CD4-positive, CD25-positive, alpha-beta regulatory T cell (primary cell): ENCODE measurements around the gene EXOSC10. TPM values are rescaled to one million over a fixed set of nuclear protein-coding genes. Genes with fewer than 3 reads are reported as not detected.
"Not testable (repeated sequence)": the region's sequence is repeated elsewhere in the genome, so short reads cannot be mapped to it uniquely, and the experiment has no call there.

ENCODE experiments used
- ATAC-seq, 2 donors: fragments of 150-1000 bp; cut with Tn5 transposase; one replicate each; pipeline ENCODE4 v1.10.0; 2021; ENCODE audit warnings: low read depth in 2 of 2, moderate number of reproducible peaks in 2 of 2, moderate library complexity in 1 of 2
- DNase-seq, 3 donors: peaks; one replicate each; pipeline versions ENCODE4 v3.0.0 to v3.0.0-alpha.2; 2012 to 2022; ENCODE audit warnings: mixed read lengths in 1 of 3
- H3K27ac ChIP-seq: one replicate; pipeline ENCODE4 v1.7.0; 2013; ENCODE audit warnings: mild to moderate bottlenecking, low read length; ENCODE audit not compliant: insufficient read depth, poor library complexity, severe bottlenecking
- H3K27me3 ChIP-seq: one replicate; pipeline ENCODE4 v1.7.0; 2013; ENCODE audit warnings: low read length; ENCODE audit not compliant: control insufficient read depth, insufficient read depth
- H3K36me3 ChIP-seq: one replicate; pipeline ENCODE4 v1.7.0; 2013; ENCODE audit warnings: mild to moderate bottlenecking, low read length, moderate library complexity; ENCODE audit not compliant: control insufficient read depth, insufficient read depth
- H3K4me1 ChIP-seq: 2 replicates; pipeline ENCODE4 v1.7.0; 2013; ENCODE audit warnings: mild to moderate bottlenecking, low read length; ENCODE audit not compliant: insufficient read depth, control insufficient read depth, poor library complexity, severe bottlenecking
- H3K4me3 ChIP-seq: one replicate; pipeline ENCODE4 v1.7.0; 2013; ENCODE audit warnings: low read depth, mild to moderate bottlenecking, low read length, moderate library complexity
- H3K9me3 ChIP-seq, 2 experiments: 1 replicate in 1 of 2; 2 replicates in 1 of 2; pipeline ENCODE4 v1.7.0; 2013; ENCODE audit warnings: low read length in 2 of 2, mild to moderate bottlenecking in 1 of 2, moderate library complexity in 1 of 2; ENCODE audit not compliant: control insufficient read depth in 2 of 2
- H3K27ac Mint-ChIP-seq, 3 donors: one replicate each; pipeline ENCODE4 v1.8.0; 2020 to 2022; ENCODE audit warnings: mild to moderate bottlenecking in 3 of 3, mixed read lengths in 3 of 3, moderate library complexity in 2 of 3
- H3K27me3 Mint-ChIP-seq: one replicate; pipeline ENCODE4 v1.8.0; 2022; ENCODE audit warnings: mild to moderate bottlenecking, mixed read lengths
- H3K36me3 Mint-ChIP-seq: one replicate; pipeline ENCODE4 v1.8.0; 2020; ENCODE audit warnings: mixed read lengths
- H3K4me1 Mint-ChIP-seq, 4 donors: one replicate each; pipeline ENCODE4 v1.8.0; 2020 to 2022; ENCODE audit warnings: mixed read lengths in 4 of 4, mild to moderate bottlenecking in 1 of 4
- H3K4me3 Mint-ChIP-seq, 4 donors: one replicate each; pipeline ENCODE4 v1.8.0; 2020 to 2022; ENCODE audit warnings: mild to moderate bottlenecking in 4 of 4, mixed read lengths in 4 of 4, moderate library complexity in 3 of 4
- H3K9me3 Mint-ChIP-seq, 7 donors: one replicate each; pipeline ENCODE4 v1.8.0; 2020 to 2022; ENCODE audit warnings: mixed read lengths in 7 of 7, mild to moderate bottlenecking in 3 of 7, moderate library complexity in 2 of 7
- polyA plus RNA-seq, 4 donors: library from polyadenylated mRNA; unstranded; fragments of 300-500 nt; fragmentation: Illumina TruSeq; gene quantifications; one replicate each; pipeline ENCODE4 v1.2.3, GENCODE V29; 2021
- total RNA-seq: library from RNA; stranded (reverse); gene quantifications from one replicate; pipeline ENCODE4 v1.2.3, GENCODE V29; 2022

EXOSC10 gene
- total and polyA plus RNA-seq, 5 donors from 2014 or later, result 37.0 to 81.7 (median 40.7) TPM

DNA sequence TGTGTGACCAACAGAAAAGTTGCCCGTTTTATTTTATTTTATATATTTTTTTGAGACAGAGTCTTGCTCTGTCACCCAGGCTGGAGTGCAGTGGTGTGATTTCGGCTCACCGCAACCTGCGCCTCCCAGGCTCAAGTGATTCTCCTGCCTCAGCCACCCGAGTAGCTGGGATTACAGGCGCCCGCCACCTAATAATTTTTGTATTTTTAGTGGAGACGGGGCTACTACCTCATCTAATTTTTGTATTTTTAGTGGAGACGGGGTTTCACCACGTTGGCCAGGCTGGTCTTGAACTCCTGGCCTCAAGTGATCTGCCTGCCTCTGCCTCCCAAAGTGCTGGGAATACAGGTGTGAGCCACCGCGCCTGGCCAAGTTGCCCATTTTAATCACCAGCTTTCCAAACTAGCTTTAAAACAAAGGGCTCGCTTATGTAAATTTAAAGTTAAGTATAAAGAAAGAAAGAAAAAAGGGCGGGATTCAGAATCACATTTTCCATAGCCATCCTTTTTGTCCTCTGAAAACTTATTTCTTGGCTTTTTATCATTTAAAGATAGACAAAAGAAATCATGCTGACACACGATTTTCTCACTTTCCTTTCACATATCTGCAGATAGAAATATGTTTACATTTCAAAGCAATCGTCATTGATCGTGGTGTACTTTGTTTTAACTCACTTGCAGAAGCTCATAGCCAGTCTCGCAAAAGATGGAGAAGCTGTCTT, 62.5 kb downstream of the EXOSC10 start:
- H3K4me1 ChIP-seq, H3K9me3 Mint-ChIP-seq, H3K36me3 Mint-ChIP-seq, ATAC-seq, H3K27me3 ChIP-seq, H3K4me3 Mint-ChIP-seq, H3K4me1 Mint-ChIP-seq, H3K4me3 ChIP-seq, H3K27ac ChIP-seq, DNase-seq, H3K27me3 Mint-ChIP-seq, H3K36me3 ChIP-seq, H3K9me3 ChIP-seq, H3K27ac Mint-ChIP-seq: not testable (repeated sequence)

DNA sequence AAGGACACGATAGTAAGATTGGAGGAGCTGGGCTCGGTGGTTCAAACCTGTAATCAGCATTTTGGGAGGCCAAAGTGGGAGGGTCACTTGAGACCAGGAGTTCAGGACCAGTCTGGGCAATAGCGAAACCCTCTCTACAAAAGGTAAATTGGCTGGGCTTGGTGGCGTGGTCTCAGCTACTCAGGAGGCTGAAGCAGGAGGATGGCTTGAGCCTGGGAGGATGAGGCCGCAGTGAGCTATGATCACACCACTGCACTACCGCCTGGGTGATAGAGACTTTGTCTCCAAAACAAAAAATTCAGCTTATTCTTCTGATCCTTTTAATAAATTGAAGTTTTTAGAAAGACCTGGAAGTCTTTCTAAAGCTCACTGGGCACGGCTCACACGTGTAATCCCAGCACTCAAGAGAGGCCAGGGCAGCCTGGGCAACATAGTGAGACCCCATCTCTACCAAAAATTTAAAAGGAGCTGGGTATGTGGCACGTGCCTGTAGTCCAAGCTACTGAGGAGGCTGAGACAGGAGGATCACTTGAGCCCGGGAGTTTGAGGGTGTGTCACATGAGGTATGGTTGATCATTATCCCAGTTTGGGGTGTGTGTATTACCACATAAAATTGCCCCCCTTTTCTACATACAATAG, 67.9 kb downstream of the EXOSC10 start:
- ATAC-seq (no peak), DNase-seq (no peak)
- Histone ChIP-seq H3K4me1 (no peaks in the 10 kb centered on the region), H3K4me3 (no peak overlapping the region), H3K27me3 (no peaks in the 10 kb centered on the region), H3K36me3 (peaks cover 14% of the 10 kb centered on the region), H3K9me3 (no peaks in the 10 kb centered on the region), H3K27ac (no peak overlapping the region)
- Mint-ChIP-seq H3K9me3 (no peaks in the 10 kb centered on the region), H3K36me3 (peaks cover 8% of the 10 kb centered on the region), H3K4me1 (peaks cover 0 to 7% (median 1%) of the 10 kb centered on the region in 4 donors), H3K27me3 (no peaks in the 10 kb centered on the region), H3K27ac (no peak overlapping the region), H3K4me3 (no peak overlapping the region)

DNA sequence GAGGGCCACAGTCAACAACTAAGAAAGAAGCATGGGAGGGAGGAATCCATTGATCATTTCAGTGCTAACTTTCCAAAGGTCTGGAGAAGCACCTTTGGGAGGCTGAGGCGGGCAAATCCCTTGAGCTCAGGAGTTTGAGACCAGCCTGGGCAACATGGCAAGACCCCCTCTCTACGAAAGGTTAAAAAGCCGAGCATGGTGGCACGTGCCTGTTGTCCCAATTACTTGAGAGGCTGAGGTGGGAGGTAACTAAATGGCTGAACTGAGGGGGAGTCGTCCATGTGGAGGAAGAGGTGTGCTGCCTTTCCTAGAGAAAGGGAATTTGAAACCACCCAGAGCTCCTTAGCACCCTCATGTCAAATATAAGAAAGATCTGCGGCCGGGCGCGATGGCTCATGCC, 68.8 kb downstream of the EXOSC10 start:
- Mint-ChIP-seq H3K4me1 (peaks cover 0 to 8% (median 1%) of the 10 kb centered on the region in 4 donors), H3K27me3 (no peaks in the 10 kb centered on the region), H3K36me3 (peaks cover 8% of the 10 kb centered on the region), H3K4me3 (no peak overlapping the region), H3K9me3 (no peaks in the 10 kb centered on the region), H3K27ac (peak overlapping the region in 2 of 3 donors; percentile 15 to 43)
- ATAC-seq (no peak), DNase-seq (no peak)
- no peaks in the 10 kb centered on the region for H3K27me3 ChIP-seq
- H3K4me3 ChIP-seq, result no peak overlapping the region
- no peaks in the 10 kb centered on the region for H3K4me1 ChIP-seq
- H3K27ac ChIP-seq, result no peak overlapping the region
- H3K36me3 ChIP-seq, result peaks cover 21% of the 10 kb centered on the region
- no peaks in the 10 kb centered on the region for H3K9me3 ChIP-seq

DNA sequence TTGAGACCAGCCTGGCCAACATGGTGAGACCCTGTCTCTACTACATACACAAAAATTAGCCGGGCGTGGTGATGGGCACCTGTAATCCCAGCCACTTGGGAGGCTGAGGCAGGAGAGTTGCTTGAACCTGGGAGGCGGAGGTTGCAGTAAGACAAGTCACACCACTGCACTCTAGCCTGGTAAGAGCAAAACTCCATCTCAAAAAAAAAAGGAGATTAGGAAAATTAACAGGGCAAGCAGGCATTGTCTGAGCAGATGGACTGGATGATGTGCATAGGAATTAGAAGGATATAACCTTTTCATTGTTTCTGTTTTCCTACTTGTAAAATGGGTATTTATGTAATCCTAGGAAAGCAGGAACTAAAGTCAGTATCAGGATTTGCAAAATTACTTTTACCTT, 71.7 kb downstream of the EXOSC10 start:
- no peaks in the 10 kb centered on the region for H3K27me3 ChIP-seq
- H3K36me3 ChIP-seq, result peaks cover 47% of the 10 kb centered on the region
- no peak overlapping the region for H3K27ac ChIP-seq
- H3K27ac Mint-ChIP-seq, result peak overlapping the region in 1 of 3 donors; percentile 2
- H3K9me3 ChIP-seq, result no peaks in the 10 kb centered on the region
- no peaks in the 10 kb centered on the region for H3K27me3 Mint-ChIP-seq
- H3K4me3 Mint-ChIP-seq, result no peak overlapping the region
- DNase-seq (no peak), ATAC-seq (no peak)
- H3K4me3 ChIP-seq, result no peak overlapping the region
- no peaks in the 10 kb centered on the region for H3K4me1 ChIP-seq
- no peaks in the 10 kb centered on the region for H3K9me3 Mint-ChIP-seq
- peaks cover 0 to 26% (median 14%) of the 10 kb centered on the region in 4 donors for H3K4me1 Mint-ChIP-seq
- H3K36me3 Mint-ChIP-seq, result peaks cover 26% of the 10 kb centered on the region

DNA sequence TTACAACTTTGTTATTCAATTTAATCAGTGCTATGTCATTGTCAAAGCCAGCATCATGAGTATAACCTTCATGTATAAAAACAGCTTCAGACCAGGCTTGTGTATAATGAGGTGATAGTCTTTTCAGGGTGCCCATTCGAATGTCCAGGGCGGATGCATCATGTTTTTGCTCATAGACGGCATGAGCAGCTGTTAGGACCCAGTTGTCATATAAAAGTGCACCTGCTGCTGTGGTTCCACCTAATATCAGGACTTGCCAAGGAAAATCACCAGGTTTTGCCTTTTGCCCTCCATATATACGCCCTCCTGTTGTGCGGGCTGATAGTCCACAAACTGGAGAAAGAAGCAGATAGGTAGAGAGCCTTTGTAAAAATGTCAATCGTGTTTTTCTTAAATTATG, 72.4 kb downstream of the EXOSC10 start:
- Mint-ChIP-seq H3K4me1 (peaks cover 0 to 29% (median 15%) of the 10 kb centered on the region in 4 donors), H3K9me3 (no peaks in the 10 kb centered on the region), H3K4me3 (no peak overlapping the region), H3K36me3 (peaks cover 31% of the 10 kb centered on the region), H3K27me3 (no peaks in the 10 kb centered on the region), H3K27ac (no peak overlapping the region)
- ATAC-seq (no peak), DNase-seq (no peak)
- Histone ChIP-seq H3K27ac (no peak overlapping the region), H3K36me3 (peaks cover 52% of the 10 kb centered on the region), H3K4me3 (no peak overlapping the region), H3K4me1 (no peaks in the 10 kb centered on the region), H3K27me3 (no peaks in the 10 kb centered on the region), H3K9me3 (no peaks in the 10 kb centered on the region)

DNA sequence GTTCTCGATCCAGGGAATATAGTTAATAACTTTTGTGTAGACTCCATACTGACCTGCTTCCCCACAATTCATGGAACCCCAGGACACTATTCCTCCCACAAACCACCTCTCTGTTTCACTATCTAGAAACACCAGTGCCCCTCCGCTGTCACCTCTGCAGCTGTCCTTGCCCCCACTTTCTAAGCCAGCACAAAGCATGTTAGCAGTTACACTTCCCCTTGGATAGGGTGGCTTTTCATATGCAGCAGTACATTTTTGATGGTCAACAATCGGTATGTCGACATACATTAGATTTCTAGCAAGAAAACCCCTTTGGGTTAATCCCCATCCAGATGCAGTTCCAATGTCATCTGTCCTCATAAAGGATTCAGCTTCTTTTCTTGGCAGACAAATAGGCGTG, 72.8 kb downstream of the EXOSC10 start:
- Histone ChIP-seq H3K4me3 (no peak overlapping the region), H3K36me3 (peaks cover 56% of the 10 kb centered on the region), H3K9me3 (no peaks in the 10 kb centered on the region), H3K27me3 (no peaks in the 10 kb centered on the region), H3K27ac (no peak overlapping the region), H3K4me1 (no peaks in the 10 kb centered on the region)
- Mint-ChIP-seq H3K27ac (peak overlapping the region in 2 of 3 donors; percentile 4 to 13), H3K4me3 (no peak overlapping the region), H3K36me3 (peaks cover 35% of the 10 kb centered on the region), H3K4me1 (peaks cover 4 to 32% (median 16%) of the 10 kb centered on the region in 4 donors), H3K9me3 (no peaks in the 10 kb centered on the region), H3K27me3 (no peaks in the 10 kb centered on the region)
- ATAC-seq, result no peak
- no peak for DNase-seq

DNA sequence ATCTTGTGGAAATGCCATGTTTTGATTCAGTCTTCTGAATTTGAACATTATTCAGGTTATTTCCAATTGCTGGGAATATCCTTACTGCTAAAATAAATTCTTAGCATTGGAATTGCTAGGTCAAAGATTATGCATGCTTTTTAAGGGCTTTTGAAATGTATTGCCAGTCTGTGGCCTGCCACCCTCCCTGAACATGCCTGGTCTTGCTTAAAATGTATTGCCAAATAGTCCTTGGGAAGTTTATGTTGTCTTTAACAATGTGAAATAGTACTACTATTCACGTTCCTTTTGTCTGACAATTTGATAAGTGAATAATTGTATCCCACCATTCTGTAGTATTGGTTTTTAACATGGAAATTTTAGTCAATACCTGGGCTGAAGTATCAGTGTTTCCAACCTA, 73.6 kb downstream of the EXOSC10 start:
- H3K9me3 ChIP-seq, result no peaks in the 10 kb centered on the region
- no peak for ATAC-seq
- H3K27me3 ChIP-seq, result no peaks in the 10 kb centered on the region
- Mint-ChIP-seq H3K36me3 (peaks cover 37% of the 10 kb centered on the region), H3K4me1 (peaks cover 6 to 34% (median 16%) of the 10 kb centered on the region in 4 donors), H3K9me3 (no peaks in the 10 kb centered on the region), H3K27me3 (no peaks in the 10 kb centered on the region), H3K27ac (peak overlapping the region in 1 of 3 donors; percentile 13), H3K4me3 (no peak overlapping the region)
- H3K36me3 ChIP-seq, result peaks cover 64% of the 10 kb centered on the region
- H3K4me1 ChIP-seq, result no peaks in the 10 kb centered on the region
- no peak for DNase-seq
- H3K27ac ChIP-seq, result no peak overlapping the region
- no peak overlapping the region for H3K4me3 ChIP-seq

DNA sequence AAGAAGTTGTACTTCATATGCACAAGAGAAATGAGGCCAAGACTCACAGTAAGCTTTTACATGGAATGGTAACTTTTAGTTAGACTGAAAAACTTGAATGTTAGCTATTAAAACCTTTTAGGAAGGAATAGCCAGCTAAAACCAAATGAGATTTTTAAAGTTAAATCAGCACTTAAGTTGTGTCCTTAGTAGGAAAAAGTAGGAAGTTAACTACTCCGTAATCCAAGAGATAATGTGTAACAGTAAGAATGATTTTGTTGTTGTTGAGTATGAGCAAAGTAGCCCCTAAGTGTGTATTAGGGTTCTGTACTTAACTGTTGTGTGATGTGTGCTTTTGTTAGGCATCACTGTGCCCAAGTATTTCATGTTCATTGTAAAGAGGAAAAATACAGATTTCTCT, 74.1 kb downstream of the EXOSC10 start:
- no peaks in the 10 kb centered on the region for H3K27me3 ChIP-seq
- H3K36me3 ChIP-seq, result peaks cover 68% of the 10 kb centered on the region
- no peak overlapping the region for H3K4me3 ChIP-seq
- ATAC-seq (no peak), DNase-seq (no peak)
- H3K9me3 Mint-ChIP-seq, result no peaks in the 10 kb centered on the region
- H3K27ac Mint-ChIP-seq, result no peak overlapping the region
- H3K27ac ChIP-seq, result no peak overlapping the region
- no peaks in the 10 kb centered on the region for H3K4me1 ChIP-seq
- peaks cover 6 to 34% (median 16%) of the 10 kb centered on the region in 4 donors for H3K4me1 Mint-ChIP-seq
- peaks cover 37% of the 10 kb centered on the region for H3K36me3 Mint-ChIP-seq
- no peaks in the 10 kb centered on the region for H3K9me3 ChIP-seq
- H3K27me3 Mint-ChIP-seq, result no peaks in the 10 kb centered on the region
- H3K4me3 Mint-ChIP-seq, result no peak overlapping the region
